OCI-LY7 (cell line): ENCODE data around the gene LRRC42. TPM values are rescaled to one million over a fixed set of nuclear protein-coding genes. Genes with fewer than 3 reads are reported as not detected.

Source experiments
- Bru-seq: library from RNA; stranded (reverse); fragments of 400-500 nt; gene quantifications from one replicate; lab custom pipeline; 2021; lab: Mats Ljungman, UMichigan
- BruChase-seq, 2 experiments: library from RNA; stranded (reverse); fragments of 400-500 nt; gene quantifications; one replicate each; lab custom pipeline; 2021; lab: Mats Ljungman, UMichigan
- BruUV-seq: library from RNA; stranded (reverse); fragments of 400-500 nt; replicated peaks from 2 replicates; lab custom pipeline; 2021; lab: Mats Ljungman, UMichigan
- CTCF ChIA-PET: fragments of 300-600 bp; sonication (Branson Sonifier 250); formaldehyde crosslinking; loops from one replicate; lab custom pipeline; 2022; ENCODE audit warnings: antibody characterized with exemption; ENCODE audit not compliant: unreplicated experiment; lab: Charles Lee
- POLR2A ChIA-PET: fragments of 300-600 bp; sonication (Branson Sonifier 250); formaldehyde crosslinking; loops from one replicate; lab custom pipeline; 2022; ENCODE audit warnings: antibody characterized with exemption; lab: Charles Lee
- DNase-seq: peaks from one replicate; pipeline ENCODE4 v3.0.0-alpha.2; 2015; ENCODE audit warnings: low spot score
- H2AFZ ChIP-seq: fragments of 200-600 bp; sonication (generic), shearing (Covaris generic); 2 replicates; pipeline ENCODE4 v1.6.1; 2014; ENCODE audit warnings: mild to moderate bottlenecking, antibody characterized with exemption, low read length, moderate library complexity
- H3K27ac ChIP-seq: fragments of 200-600 bp; sonication (generic); 2 replicates; pipeline ENCODE4 v1.5.1; 2014; ENCODE audit warnings: mixed run types, low read depth, mild to moderate bottlenecking, moderate library complexity, low read length, inconsistent platforms; ENCODE audit not compliant: poor library complexity, severe bottlenecking
- H3K36me3 ChIP-seq: fragments of 200-600 bp; sonication (generic); 2 replicates; pipeline ENCODE4 v1.6.1; 2014; ENCODE audit warnings: mild to moderate bottlenecking, antibody characterized with exemption, low read length, moderate library complexity, mixed read lengths; ENCODE audit not compliant: insufficient read depth
- H3K4me1 ChIP-seq: fragments of 200-600 bp; sonication (generic); 2 replicates; pipeline ENCODE4 v1.5.1; 2014; ENCODE audit warnings: mild to moderate bottlenecking, low read length; ENCODE audit not compliant: insufficient read depth, poor library complexity, severe bottlenecking
- H3K4me2 ChIP-seq: fragments of 200-600 bp; sonication (generic); 2 replicates; pipeline ENCODE4 v1.6.1; 2014; ENCODE audit warnings: mild to moderate bottlenecking, low read length
- H3K4me3 ChIP-seq: fragments of 200-600 bp; sonication (generic); 2 replicates; pipeline ENCODE4 v1.5.1; 2014; ENCODE audit warnings: mild to moderate bottlenecking, low read depth, low read length; ENCODE audit not compliant: poor library complexity, severe bottlenecking
- H3K79me2 ChIP-seq: fragments of 200-600 bp; sonication (generic); 2 replicates; pipeline ENCODE4 v1.6.1; 2016; ENCODE audit warnings: low read depth, mild to moderate bottlenecking, low read length, moderate library complexity, mixed read lengths; ENCODE audit not compliant: insufficient read depth
- H3K9me2 ChIP-seq: fragments of 200-600 bp; sonication (generic); 2 replicates; pipeline ENCODE4 v1.6.1; 2016; ENCODE audit warnings: mild to moderate bottlenecking, low read length, mixed read lengths; ENCODE audit not compliant: insufficient read depth
- H3K9me3 ChIP-seq: fragments of 200-600 bp; sonication (generic); 2 replicates; pipeline ENCODE4 v1.6.1; 2014; ENCODE audit warnings: mild to moderate bottlenecking, mixed run types, low read length, mixed read lengths
- H4K20me1 ChIP-seq: fragments of 200-600 bp; sonication (generic); 2 replicates; pipeline ENCODE4 v1.6.1; 2014; ENCODE audit warnings: mild to moderate bottlenecking, antibody characterized with exemption, low read length, moderate library complexity, mixed read lengths; ENCODE audit not compliant: insufficient read depth
- CTCF ChIP-seq: fragments of 200-600 bp; sonication (generic); conservative IDR thresholded peaks from 2 replicates; pipeline ENCODE4 v1.5.1; 2014; ENCODE audit warnings: mild to moderate bottlenecking, antibody characterized with exemption, low read length, moderate library complexity, mixed read lengths
- EZH2phosphoT487 ChIP-seq: fragments of 200-600 bp; sonication (generic); IDR thresholded peaks from 2 replicates; pipeline ENCODE4 v1.6.1; 2018; ENCODE audit warnings: low read depth, borderline replicate concordance, mild to moderate bottlenecking, mixed run types, antibody characterized with exemption, low read length, moderate library complexity, mixed read lengths
- intact Hi-C: fragments of 100-400 bp; cut with micrococcal nuclease; formaldehyde crosslinking; loops from one replicate; pipeline ENCODE4 v1.10.0; 2022; ENCODE audit not compliant: unreplicated experiment
- long read RNA-seq: library from polyadenylated mRNA; stranded (forward); transcript quantifications from one replicate; pipeline ENCODE4 v2.0.0, GENCODE V29; 2022
- total RNA-seq, 2 experiments: library from RNA; depleted of rRNA in 1 of 2; stranded (reverse); fragments of >200 nt in 1 of 2; shearing (Covaris generic) in 1 of 2; gene quantifications; 2 replicates each; pipeline ENCODE4 v1.2.3, GENCODE V29; 2014 to 2022

The LRRC42 gene
- total RNA-seq (2014; rRNA removed; shearing (Covaris generic)) (12.5 and 17.5 TPM in 2 replicates), total RNA-seq (2022) (16.4 and 18.5 TPM in 2 replicates), Bru-seq, nascent RNA (percentile 59 among the genes with signal in this experiment), BruChase-seq, experiment 1, labeled RNA remaining after a 6-hour chase (percentile 54 among the genes with signal in this experiment), BruChase-seq, experiment 2, labeled RNA remaining after a 2-hour chase (percentile 59 among the genes with signal in this experiment)
- long read RNA-seq, transcript LRRC42-203 (9 exons, 2,037 nt) = major isoform, 14 of 27 reads
- long read RNA-seq, transcript LRRC42-201 (8 exons, 1,727 nt) = minor isoform, 7 of 27 reads
- long read RNA-seq, partial matches to known transcripts = 0 of 27 reads
- long read RNA-seq, other reads (novel, unspliced or antisense) = 6 of 27 reads

DNA sequence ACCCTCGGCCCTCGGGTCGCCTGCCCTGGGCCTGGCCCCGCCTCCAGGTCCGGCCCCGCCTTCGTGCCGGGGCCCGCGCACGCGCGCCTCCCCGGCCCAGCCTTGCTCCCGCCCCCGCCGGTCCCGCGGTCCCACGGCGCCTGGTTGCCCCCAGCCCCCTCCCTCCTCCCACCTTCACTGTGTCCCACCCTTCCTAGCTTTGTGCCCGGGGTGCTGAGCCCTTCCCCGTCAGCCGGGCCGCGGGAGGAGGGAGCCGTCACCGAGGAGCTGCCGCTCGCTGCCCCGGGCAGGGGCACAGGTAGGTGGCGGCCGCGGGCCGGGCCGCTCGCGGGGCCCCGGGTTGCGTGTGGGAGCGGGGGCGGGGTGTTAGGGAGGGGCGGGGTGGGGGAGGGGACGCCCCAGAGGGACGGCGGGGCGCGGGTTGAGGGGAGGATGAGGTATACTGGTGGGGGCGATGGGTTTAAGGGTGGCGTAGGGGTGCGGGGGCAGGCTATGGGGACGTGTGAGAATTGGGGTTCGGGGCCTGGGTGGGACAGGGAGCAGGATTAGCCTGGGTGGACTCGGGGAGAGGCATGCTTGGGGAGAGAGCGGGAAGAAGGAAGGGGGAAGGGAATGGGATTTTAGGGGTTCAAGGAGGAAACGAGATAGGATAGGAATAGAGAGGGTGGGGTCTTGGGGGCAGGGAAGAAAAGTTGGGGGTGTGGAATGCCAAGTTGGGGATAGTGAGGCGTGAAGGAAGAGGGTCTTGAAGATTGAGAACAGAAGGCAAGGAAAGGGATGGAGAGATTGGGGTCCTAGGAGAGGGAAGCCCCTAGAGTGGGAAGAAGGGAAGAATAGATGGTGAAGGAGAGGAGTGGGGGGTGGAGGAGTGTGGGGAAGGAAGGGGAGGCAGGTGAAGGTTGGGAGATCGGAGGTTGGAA, at the start of gene LRRC42:
LRRC42 (plus strand) TSS at position 99 of the 920 bp plus-strand sequence. CDS start 5,650 bp downstream, outside the sequence.
- CTCF ChIA-PET = interaction anchor here (0.5 to 1.8 kb wide), 14 partner anchors 12 to 863 kb away, joined by 3 to 12 read pairs (median 4); no protein-coding TSS in a partner anchor
- POLR2A ChIA-PET = interaction anchor here (0.6 to 2.5 kb wide), 12 partner anchors 9 to 1231 kb away, joined by 3 to 12 read pairs (median 6); partner anchors contain the start of genes TCEANC2 and TMEM59
- DNase-seq = peak; percentile 88
- peak within 1 kb of the TSS; percentile 97 for H3K4me2 ChIP-seq
- BruUV-seq = no TSS peak
- no peaks in the 10 kb centered on the region for H3K9me2 ChIP-seq
- no peaks in the 10 kb centered on the region for H4K20me1 ChIP-seq
- peak within 1 kb of the TSS; percentile 71 for H3K4me3 ChIP-seq
- peak within 1 kb of the TSS; percentile 86 for H2AFZ ChIP-seq
- intact Hi-C loops = loop anchor here (1.0 to 5.0 kb wide), 3 partner anchors 69 to 620 kb away; partner anchors contain the start of gene NDC1
- no peaks in the 10 kb centered on the region for H3K9me3 ChIP-seq
- H3K36me3 ChIP-seq = peaks cover 7% of the 10 kb centered on the region; the same call in 1 of the 2 replicates
- peaks cover 30% of the 10 kb centered on the region; the same call in 1 of the 2 replicates for H3K79me2 ChIP-seq
- 0 out of 2 replicates have a peak, but pooled peaks have one; percentile 43 for TF ChIP-seq CTCF
- no peak for TF ChIP-seq EZH2phosphoT487
- H3K27ac ChIP-seq = peak within 1 kb of the TSS; percentile 50
- H3K4me1 ChIP-seq = peaks cover 18% of the 10 kb centered on the region

DNA sequence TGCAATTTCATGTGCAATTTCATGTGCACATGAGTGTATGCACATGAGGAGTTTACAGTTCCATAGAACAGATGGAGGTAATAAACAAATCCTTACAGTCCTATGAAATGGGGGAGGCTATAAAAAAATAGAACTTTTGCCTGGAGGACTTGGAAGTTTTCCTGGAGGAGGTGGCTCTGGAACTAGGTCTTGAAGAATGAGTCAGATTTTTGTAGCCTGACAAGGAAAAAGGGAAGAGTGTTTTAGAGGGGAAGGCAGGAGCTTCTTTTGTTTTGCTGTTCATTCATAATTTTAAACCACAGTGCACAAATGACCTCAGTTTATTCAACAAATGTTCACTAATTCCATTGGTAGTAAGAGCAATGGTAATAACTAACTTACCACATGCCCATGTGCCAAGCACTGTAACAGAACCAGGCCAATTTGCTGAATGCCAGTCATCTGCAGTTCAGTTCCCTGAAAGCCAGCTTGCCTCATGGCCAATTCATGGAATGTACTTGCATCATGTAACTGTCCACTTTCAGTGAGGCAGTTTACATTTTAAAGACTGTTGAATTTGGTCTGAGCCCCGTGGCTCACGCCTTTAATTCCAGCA, 49.4 kb upstream of the LRRC42 start:
- POLR2A ChIA-PET = no interaction called here
- Histone ChIP-seq H3K27ac (no peak overlapping the region), H2AFZ (no peak overlapping the region), H3K9me3 (no peaks in the 10 kb centered on the region), H3K36me3 (no peaks in the 10 kb centered on the region), H3K9me2 (no peaks in the 10 kb centered on the region), H4K20me1 (no peaks in the 10 kb centered on the region), H3K4me3 (no peak overlapping the region), H3K79me2 (no peaks in the 10 kb centered on the region), H3K4me1 (no peaks in the 10 kb centered on the region), H3K4me2 (no peak overlapping the region)
- CTCF ChIA-PET = no interaction called here
- DNase-seq = no peak
- TF ChIP-seq EZH2phosphoT487 = no peak
- no peak for TF ChIP-seq CTCF
- BruUV-seq = no TSS peak
- intact Hi-C loops = no loop called here
